ENCODE results near the gene IGSF9B. TPM values are rescaled to one million over a fixed set of nuclear protein-coding genes. Genes with fewer than 3 reads are reported as not detected.

Gene IGSF9B
- polyA plus RNA-seq, 1 experiment = 0.05 TPM

- POLR2A ChIA-PET = no interaction called here
Measured at GRCh38 chr11:133872160-133872559, 84.6 kb downstream of the IGSF9B start.

GRCh38 chr11:133867456-133867855 lies 89.3 kb downstream of the IGSF9B start:
- POLR2A ChIA-PET = no interaction called here
- Histone ChIP-seq H3K4me3 (ENCODE audit: low read depth, low read length) (no peak overlapping the region), H3K27me3 (ENCODE audit: control insufficient read depth, insufficient read depth, low read length) (no peaks in the 10 kb centered on the region), H3K36me3 (ENCODE audit: control insufficient read depth, insufficient read depth, low read length) (no peaks in the 10 kb centered on the region)
- CTCF ChIA-PET = no interaction called here
- TF ChIP-seq CTCF (IDR thresholded peaks at IDR 0.05; ENCODE audit: insufficient read depth, low read depth, low read length) = no peak
- DNase-seq (ENCODE audit: low read depth) = no peak

More at GRCh38 chr11:133872160-133872559, 84.6 kb downstream of the IGSF9B start:
- Histone ChIP-seq H3K27me3 (ENCODE audit: control insufficient read depth, insufficient read depth, low read length) (no peaks in the 10 kb centered on the region), H3K36me3 (ENCODE audit: control insufficient read depth, insufficient read depth, low read length) (no peaks in the 10 kb centered on the region), H3K4me3 (ENCODE audit: low read depth, low read length) (no peak overlapping the region)
- DNase-seq (ENCODE audit: low read depth) = no peak
- CTCF ChIA-PET = no interaction called here
- no peak for TF ChIP-seq CTCF (IDR thresholded peaks at IDR 0.05; ENCODE audit: insufficient read depth, low read depth, low read length)

GRCh38 chr11:133865466-133865865 lies 91.3 kb downstream of the IGSF9B start:
- DNase-seq (ENCODE audit: low read depth) = no peak
- Histone ChIP-seq H3K36me3 (ENCODE audit: control insufficient read depth, insufficient read depth, low read length) (no peaks in the 10 kb centered on the region), H3K27me3 (ENCODE audit: control insufficient read depth, insufficient read depth, low read length) (no peaks in the 10 kb centered on the region), H3K4me3 (ENCODE audit: low read depth, low read length) (no peak overlapping the region)
- TF ChIP-seq CTCF (IDR thresholded peaks at IDR 0.05; ENCODE audit: insufficient read depth, low read depth, low read length) = no peak
- ChIA-PET POLR2A (no interaction called here), CTCF (no interaction called here)

- H3K36me3 ChIP-seq (ENCODE audit: control insufficient read depth, insufficient read depth, low read length) = no peaks in the 10 kb centered on the region
- no peak for DNase-seq (ENCODE audit: low read depth)
- TF ChIP-seq CTCF (IDR thresholded peaks at IDR 0.05; ENCODE audit: insufficient read depth, low read depth, low read length) = no peak
- no peak overlapping the region for H3K4me3 ChIP-seq (ENCODE audit: low read depth, low read length)
- ChIA-PET CTCF (no interaction called here), POLR2A (no interaction called here)
- H3K27me3 ChIP-seq (ENCODE audit: control insufficient read depth, insufficient read depth, low read length) = no peaks in the 10 kb centered on the region
Measured at GRCh38 chr11:133864756-133865155, 92.0 kb downstream of the IGSF9B start.

GRCh38 chr11:133860151-133860550 lies 96.6 kb downstream of the IGSF9B start:
- ChIA-PET POLR2A (no interaction called here), CTCF (no interaction called here)
- Histone ChIP-seq H3K27me3 (ENCODE audit: control insufficient read depth, insufficient read depth, low read length) (no peaks in the 10 kb centered on the region), H3K36me3 (ENCODE audit: control insufficient read depth, insufficient read depth, low read length) (no peaks in the 10 kb centered on the region), H3K4me3 (ENCODE audit: low read depth, low read length) (no peak overlapping the region)
- TF ChIP-seq CTCF (IDR thresholded peaks at IDR 0.05; ENCODE audit: insufficient read depth, low read depth, low read length) = no peak
- no peak for DNase-seq (ENCODE audit: low read depth)

Other genes starting within 250 kb of the IGSF9B start
- gene SPATA19, start 111.5 kb downstream of the IGSF9B start, polyA plus RNA-seq (2011; rRNA removed) = not detected in 2 replicates
- gene JAM3, start 112.1 kb upstream of the IGSF9B start, polyA plus RNA-seq (2011; rRNA removed) = 41.2 and 42.3 TPM in 2 replicates

Measured in BJ (cell line).